Spleen (tissue), 7 donors: ENCODE results near the gene TCL1A.

Experiments used
- POLR2A ChIP-seq, 3 donors: fragments of 450-650 bp; IDR thresholded peaks; one replicate each; pipeline ENCODE4 v1.5.1; 2017; ENCODE audit warnings: antibody characterized with exemption in 3 of 3, mild to moderate bottlenecking in 1 of 3
- TF ChIP-seq, protein P1 (sequence below), 11 experiments: fragments of 200-600 bp in 7 of 11; fragments of 450-650 bp in 4 of 11; sonication (generic) in 4 of 11; IDR thresholded peaks in 8 of 11; conservative IDR thresholded peaks in 3 of 11; 1 replicate in 7 of 11; 2 replicates in 4 of 11; pipeline versions ENCODE4 v1.4.0 to v1.8.0; 2016 to 2021; ENCODE audit warnings: antibody characterized with exemption in 11 of 11, inconsistent platforms in 4 of 11, mild to moderate bottlenecking in 1 of 11
- donor health status: DM: no; HTN: no; CAD: no; lungs with moderate emphysema.
- donor health status: DM: no; HTN: no; CAD: no.
- donor health status: DM: no; HTN: no; CAD: no.

DNA sequence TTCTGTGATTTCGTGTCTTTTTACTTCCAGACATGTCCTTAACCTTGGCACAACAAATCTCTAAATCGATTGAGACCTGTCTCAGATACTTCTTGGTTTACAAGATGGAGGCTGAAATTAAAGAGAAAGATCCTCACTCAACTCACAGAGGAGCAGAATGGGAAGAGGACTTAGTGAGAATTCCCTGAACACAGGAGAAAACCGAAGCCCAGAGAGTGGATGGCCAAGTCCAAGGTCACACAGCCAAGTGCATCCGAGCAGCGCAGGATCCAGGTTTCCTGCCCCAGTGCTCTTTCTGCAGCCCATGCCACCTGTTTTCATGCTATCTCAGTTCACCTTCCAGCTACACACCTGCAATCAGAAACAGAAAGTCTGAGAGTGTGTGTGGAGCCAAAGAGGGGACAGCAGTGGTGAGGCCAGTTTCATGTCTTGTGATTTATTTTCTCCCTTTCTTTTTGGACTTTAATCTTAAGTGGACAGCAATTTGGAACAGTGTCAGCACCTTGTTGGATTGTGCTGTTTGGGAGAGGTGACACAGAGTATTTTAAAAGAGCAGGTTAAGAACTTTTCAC is 50.6 kb downstream of the TCL1A start:
- TF ChIP-seq, protein P1, sequence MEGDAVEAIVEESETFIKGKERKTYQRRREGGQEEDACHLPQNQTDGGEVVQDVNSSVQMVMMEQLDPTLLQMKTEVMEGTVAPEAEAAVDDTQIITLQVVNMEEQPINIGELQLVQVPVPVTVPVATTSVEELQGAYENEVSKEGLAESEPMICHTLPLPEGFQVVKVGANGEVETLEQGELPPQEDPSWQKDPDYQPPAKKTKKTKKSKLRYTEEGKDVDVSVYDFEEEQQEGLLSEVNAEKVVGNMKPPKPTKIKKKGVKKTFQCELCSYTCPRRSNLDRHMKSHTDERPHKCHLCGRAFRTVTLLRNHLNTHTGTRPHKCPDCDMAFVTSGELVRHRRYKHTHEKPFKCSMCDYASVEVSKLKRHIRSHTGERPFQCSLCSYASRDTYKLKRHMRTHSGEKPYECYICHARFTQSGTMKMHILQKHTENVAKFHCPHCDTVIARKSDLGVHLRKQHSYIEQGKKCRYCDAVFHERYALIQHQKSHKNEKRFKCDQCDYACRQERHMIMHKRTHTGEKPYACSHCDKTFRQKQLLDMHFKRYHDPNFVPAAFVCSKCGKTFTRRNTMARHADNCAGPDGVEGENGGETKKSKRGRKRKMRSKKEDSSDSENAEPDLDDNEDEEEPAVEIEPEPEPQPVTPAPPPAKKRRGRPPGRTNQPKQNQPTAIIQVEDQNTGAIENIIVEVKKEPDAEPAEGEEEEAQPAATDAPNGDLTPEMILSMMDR (IDR thresholded peaks at IDR 0.05 in 8 of 11, conservative IDR thresholded peaks at IDR 0.05 in 3 of 11), result no peak
- TF ChIP-seq POLR2A (IDR thresholded peaks at IDR 0.05), result no peak
